Breast epithelium (tissue), 4 donors: ENCODE results near the gene TENM4. TPM values are rescaled to one million over a fixed set of nuclear protein-coding genes. Genes with fewer than 3 reads are reported as not detected.

ENCODE experiments used
- DNase-seq, 2 donors: peaks; one replicate each; pipeline ENCODE4 v3.0.0-alpha.2; 2019; ENCODE audit warnings: low spot score in 2 of 2
- H3K27ac ChIP-seq, 2 donors: fragments of 200-600 bp; sonication (generic) in 1 of 2; one replicate each; pipeline ENCODE4 v1.5.1; 2016 to 2019; ENCODE audit warnings: mild to moderate bottlenecking in 1 of 2
- H3K27me3 ChIP-seq, 2 donors: fragments of 200-600 bp; sonication (generic) in 1 of 2; one replicate each; pipeline versions ENCODE4 v1.5.1 to v1.6.0; 2017 to 2019; ENCODE audit warnings: control low read depth in 1 of 2, mild to moderate bottlenecking in 1 of 2
- H3K36me3 ChIP-seq: fragments of 200-600 bp; one replicate; pipeline ENCODE4 v1.5.1; 2019
- H3K4me1 ChIP-seq, 2 donors: fragments of 200-600 bp; sonication (generic); one replicate each; pipeline ENCODE4 v1.5.1; 2016 to 2019; ENCODE audit warnings: control low read depth in 1 of 2
- H3K4me3 ChIP-seq, 3 donors: fragments of 200-600 bp; sonication (generic); 1 replicate in 2 of 3; 2 replicates in 1 of 3; pipeline ENCODE4 v1.5.1; 2016 to 2019; ENCODE audit warnings: mild to moderate bottlenecking in 3 of 3, moderate library complexity in 2 of 3
- H3K9me3 ChIP-seq, 2 donors: fragments of 200-600 bp; sonication (generic) in 1 of 2; one replicate each; pipeline ENCODE4 v1.5.1; 2016 to 2019; ENCODE audit warnings: control low read depth in 1 of 2
- POLR2A ChIP-seq: fragments of 450-650 bp; IDR thresholded peaks from one replicate; pipeline ENCODE4 v1.6.1; 2016; ENCODE audit warnings: antibody characterized with exemption, mild to moderate bottlenecking, moderate library complexity
- POLR2AphosphoS5 ChIP-seq, 3 donors: sonication (generic); formaldehyde crosslinking; IDR thresholded peaks; one replicate each; pipeline ENCODE4 v1.6.1; 2017; ENCODE audit warnings: antibody characterized with exemption in 3 of 3
- intact Hi-C: fragments of 100-400 bp; cut with DNase I; formaldehyde crosslinking; loops from one replicate; pipeline ENCODE4 v1.15.1; 2023; ENCODE audit warnings: low total_unique reads
- total RNA-seq, 3 donors: library from RNA; depleted of rRNA; stranded (reverse); fragments of >200 nt; gene quantifications; one replicate each; pipeline ENCODE4 v1.1.0, GENCODE V29; 2016
- TF ChIP-seq, protein P1 (sequence below), 3 donors: fragments of 450-650 bp; IDR thresholded peaks; one replicate each; pipeline ENCODE4 v1.5.1; 2016 to 2017; ENCODE audit warnings: antibody characterized with exemption in 3 of 3, mild to moderate bottlenecking in 3 of 3, moderate library complexity in 3 of 3

TENM4 gene
- total RNA-seq, 3 donors from 2014 or later: 0.29 to 7.9 (median 4.8) TPM

- H3K9me3 ChIP-seq: no peaks in the 10 kb centered on the region
- H3K36me3 ChIP-seq: no peaks in the 10 kb centered on the region
- DNase-seq: no peak
- H3K27me3 ChIP-seq: no peaks in the 10 kb centered on the region
- H3K4me1 ChIP-seq: no peaks in the 10 kb centered on the region
- intact Hi-C loops: no loop called here
- TF ChIP-seq POLR2A (no peak), POLR2AphosphoS5 (IDR thresholded peaks at IDR 0.05) (no peak)
- TF ChIP-seq, protein P1, sequence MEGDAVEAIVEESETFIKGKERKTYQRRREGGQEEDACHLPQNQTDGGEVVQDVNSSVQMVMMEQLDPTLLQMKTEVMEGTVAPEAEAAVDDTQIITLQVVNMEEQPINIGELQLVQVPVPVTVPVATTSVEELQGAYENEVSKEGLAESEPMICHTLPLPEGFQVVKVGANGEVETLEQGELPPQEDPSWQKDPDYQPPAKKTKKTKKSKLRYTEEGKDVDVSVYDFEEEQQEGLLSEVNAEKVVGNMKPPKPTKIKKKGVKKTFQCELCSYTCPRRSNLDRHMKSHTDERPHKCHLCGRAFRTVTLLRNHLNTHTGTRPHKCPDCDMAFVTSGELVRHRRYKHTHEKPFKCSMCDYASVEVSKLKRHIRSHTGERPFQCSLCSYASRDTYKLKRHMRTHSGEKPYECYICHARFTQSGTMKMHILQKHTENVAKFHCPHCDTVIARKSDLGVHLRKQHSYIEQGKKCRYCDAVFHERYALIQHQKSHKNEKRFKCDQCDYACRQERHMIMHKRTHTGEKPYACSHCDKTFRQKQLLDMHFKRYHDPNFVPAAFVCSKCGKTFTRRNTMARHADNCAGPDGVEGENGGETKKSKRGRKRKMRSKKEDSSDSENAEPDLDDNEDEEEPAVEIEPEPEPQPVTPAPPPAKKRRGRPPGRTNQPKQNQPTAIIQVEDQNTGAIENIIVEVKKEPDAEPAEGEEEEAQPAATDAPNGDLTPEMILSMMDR (IDR thresholded peaks at IDR 0.05): no peak
- no peak overlapping the region for H3K27ac ChIP-seq
- no peak overlapping the region for H3K4me3 ChIP-seq
Measured at GRCh38 chr11:79052544-79052943, 388.3 kb downstream of the TENM4 start.

GRCh38 chr11:79050786-79051185, 390.0 kb downstream of the TENM4 start:
- no peak for DNase-seq
- intact Hi-C loops: no loop called here
- Histone ChIP-seq H3K4me1 (no peaks in the 10 kb centered on the region), H3K9me3 (no peaks in the 10 kb centered on the region), H3K4me3 (no peak overlapping the region), H3K27ac (no peak overlapping the region), H3K36me3 (no peaks in the 10 kb centered on the region), H3K27me3 (no peaks in the 10 kb centered on the region)
- TF ChIP-seq POLR2AphosphoS5 (IDR thresholded peaks at IDR 0.05) (no peak), POLR2A (no peak)
- TF ChIP-seq, protein P1 (IDR thresholded peaks at IDR 0.05): no peak

DNA sequence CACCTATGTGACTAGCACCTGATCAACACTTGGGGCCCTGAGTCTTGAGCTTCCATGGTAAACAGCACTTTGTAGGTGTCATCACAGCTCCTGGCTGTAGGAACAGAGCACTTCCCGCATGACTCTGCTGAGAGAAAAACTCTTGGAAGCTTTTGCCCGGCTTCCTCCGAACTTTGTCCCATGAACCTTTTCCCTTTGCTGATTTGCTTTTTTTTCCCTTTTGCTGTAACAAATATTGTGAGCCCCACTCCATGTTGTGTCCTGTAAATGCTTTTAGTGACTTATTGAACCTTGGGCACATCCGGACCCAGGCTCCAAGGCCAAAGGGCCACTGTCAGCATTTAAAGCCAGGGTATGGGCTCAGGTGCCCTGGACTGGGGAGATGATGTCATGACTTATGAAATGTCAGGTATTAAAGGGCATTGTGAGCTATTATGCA, 391.1 kb downstream of the TENM4 start:
- Histone ChIP-seq H3K9me3 (no peaks in the 10 kb centered on the region), H3K4me3 (no peak overlapping the region), H3K27me3 (no peaks in the 10 kb centered on the region), H3K36me3 (no peaks in the 10 kb centered on the region), H3K27ac (no peak overlapping the region), H3K4me1 (no peaks in the 10 kb centered on the region)
- intact Hi-C loops: no loop called here
- no peak for DNase-seq
- no peak for TF ChIP-seq POLR2A
- TF ChIP-seq POLR2AphosphoS5 (IDR thresholded peaks at IDR 0.05): no peak
- TF ChIP-seq, protein P1 (IDR thresholded peaks at IDR 0.05): no peak

DNA sequence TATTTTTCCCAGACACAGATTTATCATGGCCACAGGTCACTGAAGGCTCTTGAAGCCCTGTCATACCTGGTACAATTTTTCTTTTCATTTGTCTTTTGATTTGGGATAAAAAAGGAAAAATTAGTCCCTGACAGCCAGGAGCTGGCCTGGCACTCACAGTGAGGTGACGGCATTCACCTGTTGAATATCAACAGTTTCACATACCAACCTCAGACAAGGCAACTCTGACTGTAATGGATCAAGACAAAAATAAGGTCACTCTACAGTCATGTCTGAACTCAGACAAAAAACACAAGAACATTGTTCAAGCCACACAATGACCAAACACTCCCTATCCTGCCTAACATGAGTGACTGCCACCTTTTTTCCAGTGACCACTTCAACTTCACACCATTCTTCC, 392.9 kb downstream of the TENM4 start:
- DNase-seq: no peak
- TF ChIP-seq POLR2A: no peak
- H3K27ac ChIP-seq: no peak overlapping the region
- no peaks in the 10 kb centered on the region for H3K36me3 ChIP-seq
- no peaks in the 10 kb centered on the region for H3K9me3 ChIP-seq
- H3K4me3 ChIP-seq: no peak overlapping the region
- no peaks in the 10 kb centered on the region for H3K4me1 ChIP-seq
- intact Hi-C loops: no loop called here
- no peaks in the 10 kb centered on the region for H3K27me3 ChIP-seq

DNA sequence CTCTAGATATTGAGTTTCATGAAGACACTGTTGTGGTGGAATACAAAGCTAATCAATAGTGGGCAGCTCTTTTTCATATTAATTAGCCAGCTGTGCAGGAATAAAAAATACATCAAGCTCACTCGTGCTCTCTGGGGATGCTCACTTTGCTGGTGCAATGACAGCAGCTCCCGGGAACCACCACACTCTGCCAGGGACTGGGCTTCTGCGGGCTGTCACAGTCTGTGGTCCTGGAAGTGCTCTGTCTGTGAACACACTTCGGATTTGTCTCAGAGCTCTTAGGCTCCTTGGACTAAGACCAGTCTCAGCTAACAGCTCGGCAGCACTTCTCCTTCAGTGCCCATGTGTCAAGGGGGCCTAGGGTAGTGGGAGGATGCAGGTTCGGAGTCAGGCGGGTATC, 393.5 kb downstream of the TENM4 start:
- Histone ChIP-seq H3K36me3 (no peaks in the 10 kb centered on the region), H3K27me3 (no peaks in the 10 kb centered on the region), H3K27ac (no peak overlapping the region), H3K9me3 (no peaks in the 10 kb centered on the region), H3K4me1 (no peaks in the 10 kb centered on the region), H3K4me3 (no peak overlapping the region)
- DNase-seq: no peak
- no peak for TF ChIP-seq POLR2A
- TF ChIP-seq, protein P1 (IDR thresholded peaks at IDR 0.05): no peak
- no peak for TF ChIP-seq POLR2AphosphoS5 (IDR thresholded peaks at IDR 0.05)
- intact Hi-C loops: no loop called here

DNA sequence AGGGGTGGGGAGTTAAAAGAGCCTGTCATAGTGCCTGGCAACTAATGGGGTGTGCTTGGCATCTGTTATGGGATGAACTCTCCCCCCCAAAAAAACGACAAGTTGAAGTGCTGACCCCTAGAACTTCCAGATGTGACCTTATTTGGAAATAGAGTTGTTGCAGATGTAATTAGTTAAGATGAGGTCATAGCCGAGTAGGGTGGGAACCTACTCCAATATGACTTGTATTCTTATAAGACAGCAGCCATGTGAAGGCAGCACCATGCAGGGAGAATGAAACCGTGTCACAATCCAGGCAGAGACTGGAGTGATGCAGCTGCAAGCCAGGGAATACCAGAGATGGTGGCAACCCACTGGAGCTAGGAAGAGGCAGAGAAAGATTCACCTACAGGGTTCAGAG, 394.5 kb downstream of the TENM4 start:
- intact Hi-C loops: no loop called here
- TF ChIP-seq POLR2A (no peak), POLR2AphosphoS5 (IDR thresholded peaks at IDR 0.05) (no peak)
- TF ChIP-seq, protein P1 (IDR thresholded peaks at IDR 0.05): no peak

More for the DNA sequence above, 394.5 kb downstream of the TENM4 start:
- no peaks in the 10 kb centered on the region for H3K36me3 ChIP-seq
- no peak overlapping the region for H3K27ac ChIP-seq
- no peaks in the 10 kb centered on the region for H3K27me3 ChIP-seq
- H3K4me3 ChIP-seq: no peak overlapping the region
- no peaks in the 10 kb centered on the region for H3K4me1 ChIP-seq
- DNase-seq: no peak
- no peaks in the 10 kb centered on the region for H3K9me3 ChIP-seq
